ENCODE measurements around the gene BCAT1.
A peak's percentile ranks its signal among the peaks of the same experiment; 100 is the strongest.

Gene BCAT1

DNA sequence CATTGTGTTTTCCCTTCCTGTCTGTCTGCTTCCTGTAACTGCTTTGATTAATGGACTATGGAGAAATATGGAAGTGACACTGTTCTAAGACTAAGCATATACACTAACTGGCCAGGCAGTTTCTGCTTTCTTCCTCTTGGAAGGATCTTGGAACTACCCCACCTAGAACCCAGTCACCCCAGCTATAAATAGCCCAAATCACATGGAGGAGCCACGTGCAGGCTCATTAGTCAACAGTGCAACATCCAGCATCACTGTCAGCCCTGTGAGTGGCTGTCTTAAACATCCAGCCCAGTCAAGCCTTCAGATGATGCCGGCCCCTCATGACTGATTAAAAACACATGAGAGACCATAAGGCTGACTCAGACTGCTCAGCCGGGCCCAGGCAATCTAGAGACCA, 39.2 kb downstream of the BCAT1 start:
- Histone ChIP-seq H3K36me3 (ENCODE audit: control insufficient read depth in 2 of 2, insufficient read depth in 2 of 2, low read length in 2 of 2) (no peaks in the 10 kb centered on the region), H3K9ac (ENCODE audit: low read length in 2 of 2) (no peak overlapping the region), H3K4me1 (ENCODE audit: control insufficient read depth, insufficient read depth, low read length) (no peaks in the 10 kb centered on the region), H3K4me3 (ENCODE audit: low read length in 2 of 2) (no peak overlapping the region), H3K27ac (ENCODE audit: low read length) (no peak overlapping the region), H3K27me3 (ENCODE audit: control insufficient read depth in 1 of 2, insufficient read depth in 2 of 2, low read length in 2 of 2) (no peaks in the 10 kb centered on the region), H3K9me3 (ENCODE audit: control insufficient read depth in 2 of 2, low read length in 2 of 2) (no peaks in the 10 kb centered on the region)

DNA sequence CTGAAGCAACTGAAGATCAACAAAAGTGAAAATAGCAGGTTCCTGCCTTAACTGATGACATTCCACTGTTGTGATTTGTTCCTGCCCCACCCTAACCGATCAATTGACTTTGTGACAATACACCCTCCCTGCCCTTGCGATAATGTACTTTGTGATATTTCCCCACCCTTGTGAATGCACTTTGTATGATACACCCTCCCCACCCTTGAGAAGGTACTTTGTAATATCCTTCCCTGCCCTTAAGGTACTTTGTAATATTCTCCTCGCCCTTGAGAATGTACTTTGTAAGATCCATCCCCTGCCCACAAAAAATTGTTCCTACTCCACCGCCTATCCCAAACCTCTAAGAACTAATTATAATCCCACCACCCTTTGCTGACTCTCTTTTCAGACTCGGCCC, 41.4 kb downstream of the BCAT1 start:
- no peaks in the 10 kb centered on the region for H3K36me3 ChIP-seq (ENCODE audit: control insufficient read depth in 2 of 2, insufficient read depth in 2 of 2, low read length in 2 of 2)
- no peak overlapping the region for H3K9ac ChIP-seq (ENCODE audit: low read length in 2 of 2)
- H3K4me1 ChIP-seq (ENCODE audit: control insufficient read depth, insufficient read depth, low read length) = peaks cover 11% of the 10 kb centered on the region
- H3K9me3 ChIP-seq (ENCODE audit: control insufficient read depth in 2 of 2, low read length in 2 of 2) = no peaks in the 10 kb centered on the region
- H3K4me3 ChIP-seq (ENCODE audit: low read length in 2 of 2) = no peak overlapping the region
- H3K27ac ChIP-seq (ENCODE audit: low read length) = no peak overlapping the region
- H3K27me3 ChIP-seq (ENCODE audit: control insufficient read depth in 1 of 2, insufficient read depth in 2 of 2, low read length in 2 of 2) = peaks cover 8 to 17% of the 10 kb centered on the region in 2 donors

DNA sequence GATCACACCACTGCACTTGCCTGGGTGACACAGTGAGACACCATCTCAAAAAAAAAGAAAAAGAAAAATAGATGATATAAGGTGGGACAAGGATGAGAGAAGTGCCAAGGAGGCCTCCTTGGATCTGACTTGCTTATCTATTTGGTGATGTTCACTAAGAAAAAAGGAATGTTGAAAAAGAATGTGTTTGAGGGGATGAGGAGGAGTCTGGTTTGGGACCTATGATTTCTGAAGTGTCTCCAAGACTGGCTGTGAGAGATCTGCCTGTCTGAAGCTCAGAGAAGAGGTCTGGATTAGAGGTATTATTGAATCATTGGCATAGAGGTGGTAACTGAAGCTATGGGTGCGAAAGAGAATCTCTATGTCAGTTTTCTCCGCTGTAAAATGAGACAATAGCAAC, 42.8 kb downstream of the BCAT1 start:
- Histone ChIP-seq H3K36me3 (ENCODE audit: control insufficient read depth in 2 of 2, insufficient read depth in 2 of 2, low read length in 2 of 2) (no peaks in the 10 kb centered on the region), H3K27me3 (ENCODE audit: control insufficient read depth in 1 of 2, insufficient read depth in 2 of 2, low read length in 2 of 2) (peaks cover 13 to 22% of the 10 kb centered on the region in 2 donors), H3K4me1 (ENCODE audit: control insufficient read depth, insufficient read depth, low read length) (peaks cover 12% of the 10 kb centered on the region), H3K9ac (ENCODE audit: low read length in 2 of 2) (no peak overlapping the region), H3K9me3 (ENCODE audit: control insufficient read depth in 2 of 2, low read length in 2 of 2) (no peaks in the 10 kb centered on the region), H3K27ac (ENCODE audit: low read length) (no peak overlapping the region), H3K4me3 (ENCODE audit: low read length in 2 of 2) (no peak overlapping the region)

DNA sequence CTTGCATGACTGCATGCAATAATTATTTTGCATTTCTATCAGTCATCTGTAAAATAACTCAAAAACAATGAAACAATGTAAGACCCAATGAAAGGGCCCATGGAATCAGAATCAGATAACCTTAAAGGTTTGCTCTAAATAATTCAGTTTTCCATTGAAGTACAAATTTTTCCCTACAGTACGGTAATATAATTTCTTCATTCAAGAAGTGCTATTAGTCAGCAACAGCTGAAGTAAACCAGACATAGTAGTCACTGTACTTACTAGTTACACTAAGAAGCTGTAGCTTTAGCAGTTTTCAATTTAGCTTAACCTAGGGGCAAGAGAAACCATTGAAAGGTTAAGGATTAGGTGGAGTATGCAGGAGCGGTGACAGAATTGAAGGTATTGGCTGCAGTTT, 43.5 kb downstream of the BCAT1 start:
- Histone ChIP-seq H3K9me3 (ENCODE audit: control insufficient read depth in 2 of 2, low read length in 2 of 2) (no peaks in the 10 kb centered on the region), H3K27ac (ENCODE audit: low read length) (no peak overlapping the region), H3K9ac (ENCODE audit: low read length in 2 of 2) (no peak overlapping the region), H3K4me3 (ENCODE audit: low read length in 2 of 2) (no peak overlapping the region), H3K4me1 (ENCODE audit: control insufficient read depth, insufficient read depth, low read length) (peaks cover 12% of the 10 kb centered on the region), H3K36me3 (ENCODE audit: control insufficient read depth in 2 of 2, insufficient read depth in 2 of 2, low read length in 2 of 2) (no peaks in the 10 kb centered on the region), H3K27me3 (ENCODE audit: control insufficient read depth in 1 of 2, insufficient read depth in 2 of 2, low read length in 2 of 2) (peaks cover 13 to 22% of the 10 kb centered on the region in 2 donors)

DNA sequence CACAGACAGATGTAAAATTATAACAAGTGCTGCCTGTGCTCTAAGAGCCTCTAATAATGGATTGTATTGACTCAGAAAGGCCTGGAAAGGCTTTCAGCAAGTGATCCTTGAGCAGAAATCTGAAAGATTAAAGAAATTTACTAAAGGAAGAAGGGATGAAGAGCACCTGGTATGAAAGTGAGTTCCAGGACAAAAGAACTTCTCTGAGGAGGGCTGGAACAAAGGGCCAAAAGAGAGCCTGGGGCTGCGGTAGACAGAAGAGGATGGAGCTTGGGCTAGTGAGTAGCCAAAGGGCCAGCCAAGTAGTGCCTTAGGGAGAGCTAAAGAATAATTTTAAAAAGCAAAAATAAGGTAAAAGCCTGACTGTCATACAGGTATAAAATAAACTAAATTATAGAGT, 44.0 kb downstream of the BCAT1 start:
- H3K4me1 ChIP-seq (ENCODE audit: control insufficient read depth, insufficient read depth, low read length) = peaks cover 12% of the 10 kb centered on the region
- no peak overlapping the region for H3K4me3 ChIP-seq (ENCODE audit: low read length in 2 of 2)
- H3K27me3 ChIP-seq (ENCODE audit: control insufficient read depth in 1 of 2, insufficient read depth in 2 of 2, low read length in 2 of 2) = peaks cover 13 to 22% of the 10 kb centered on the region in 2 donors
- H3K9me3 ChIP-seq (ENCODE audit: control insufficient read depth in 2 of 2, low read length in 2 of 2) = no peaks in the 10 kb centered on the region
- H3K36me3 ChIP-seq (ENCODE audit: control insufficient read depth in 2 of 2, insufficient read depth in 2 of 2, low read length in 2 of 2) = no peaks in the 10 kb centered on the region
- no peak overlapping the region for H3K9ac ChIP-seq (ENCODE audit: low read length in 2 of 2)
- H3K27ac ChIP-seq (ENCODE audit: low read length) = no peak overlapping the region

DNA sequence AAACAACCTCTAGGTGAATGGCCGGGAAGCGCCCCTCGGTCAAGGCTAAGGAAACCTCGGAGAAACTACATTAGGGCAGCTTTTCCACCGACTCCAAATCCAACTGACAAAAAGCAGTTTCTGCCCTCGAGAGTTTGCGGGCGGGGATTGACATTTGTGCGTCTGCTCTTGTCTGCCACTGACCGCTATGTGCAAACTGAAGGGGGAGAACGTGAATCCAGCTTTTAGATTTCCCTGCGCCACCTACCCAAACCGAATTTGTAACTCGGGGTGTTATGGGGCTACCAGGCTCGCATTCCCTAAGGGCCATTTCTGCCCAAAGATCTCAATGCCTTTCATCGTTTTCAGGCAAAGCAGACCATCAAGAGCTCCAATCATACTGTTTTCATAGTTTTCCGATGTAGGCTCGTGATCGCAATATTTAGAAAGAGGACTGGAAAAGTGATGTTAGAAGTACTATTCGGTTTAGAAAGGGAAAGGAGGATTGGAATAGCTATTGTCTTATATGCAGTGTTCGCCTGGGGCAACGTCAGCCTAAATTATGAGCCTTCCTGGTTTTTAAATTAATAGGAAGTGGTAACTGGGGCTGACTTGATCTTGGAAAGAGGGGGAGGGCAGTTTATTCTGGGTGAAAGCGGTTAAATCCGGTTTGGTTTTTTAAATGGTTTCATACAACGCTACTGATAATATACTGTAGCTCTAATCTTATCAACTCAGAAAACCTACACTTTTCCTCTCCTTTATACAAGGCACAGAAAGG, 45.4 kb downstream of the BCAT1 start:
- peaks cover 12% of the 10 kb centered on the region for H3K4me1 ChIP-seq (ENCODE audit: control insufficient read depth, insufficient read depth, low read length)
- H3K4me3 ChIP-seq (ENCODE audit: low read length in 2 of 2) = peak overlapping the region; percentile 63 to 77
- no peaks in the 10 kb centered on the region for H3K9me3 ChIP-seq (ENCODE audit: control insufficient read depth in 2 of 2, low read length in 2 of 2)
- H3K9ac ChIP-seq (ENCODE audit: low read length in 2 of 2) = no peak overlapping the region
- H3K27me3 ChIP-seq (ENCODE audit: control insufficient read depth in 1 of 2, insufficient read depth in 2 of 2, low read length in 2 of 2) = peaks cover 13 to 22% of the 10 kb centered on the region in 2 donors
- no peaks in the 10 kb centered on the region for H3K36me3 ChIP-seq (ENCODE audit: control insufficient read depth in 2 of 2, insufficient read depth in 2 of 2, low read length in 2 of 2)
- no peak overlapping the region for H3K27ac ChIP-seq (ENCODE audit: low read length)

DNA sequence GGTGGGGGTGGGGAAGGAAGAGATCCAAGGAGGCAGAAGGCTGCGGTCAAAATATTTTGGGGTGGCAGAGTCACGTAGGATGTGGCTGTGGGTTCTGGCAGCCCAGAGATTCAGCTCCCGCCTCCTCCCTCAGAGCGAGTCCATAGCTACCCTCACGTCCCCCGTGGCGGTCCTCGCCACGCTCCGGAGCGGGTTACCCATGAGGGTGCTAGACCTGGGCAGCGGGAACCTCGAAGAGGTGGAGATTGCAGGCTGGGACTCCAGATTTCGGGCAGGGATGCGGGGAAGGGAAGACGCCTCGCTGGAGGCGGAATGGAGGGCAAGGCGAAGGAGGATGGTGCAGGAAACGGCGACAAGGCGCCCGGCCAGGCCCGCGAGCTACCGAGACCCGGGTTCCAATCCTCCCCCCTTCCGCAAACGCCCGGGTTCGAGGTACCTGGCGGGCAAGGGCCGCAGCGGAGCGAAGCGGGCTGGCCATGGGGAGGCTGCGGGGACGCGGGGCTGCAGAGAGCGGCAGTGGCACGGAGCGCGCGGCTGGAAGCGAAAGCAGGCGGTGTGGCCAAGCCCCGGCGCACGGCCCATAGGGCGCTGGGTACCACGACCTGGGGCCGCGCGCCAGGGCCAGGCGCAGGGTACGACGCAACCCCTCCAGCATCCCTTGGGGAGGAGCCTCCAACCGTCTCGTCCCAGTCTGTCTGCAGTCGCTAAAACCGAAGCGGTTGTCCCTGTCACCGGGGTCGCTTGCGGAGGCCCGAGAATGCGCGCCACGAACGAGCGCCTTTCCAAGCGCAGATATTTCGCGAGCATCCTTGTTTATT, 46.2 kb downstream of the BCAT1 start:
- peaks cover 12% of the 10 kb centered on the region for H3K4me1 ChIP-seq (ENCODE audit: control insufficient read depth, insufficient read depth, low read length)
- peak overlapping the region in 1 of 2 donors; percentile 15 for H3K9ac ChIP-seq (ENCODE audit: low read length in 2 of 2)
- H3K36me3 ChIP-seq (ENCODE audit: control insufficient read depth in 2 of 2, insufficient read depth in 2 of 2, low read length in 2 of 2) = no peaks in the 10 kb centered on the region
- H3K9me3 ChIP-seq (ENCODE audit: control insufficient read depth in 2 of 2, low read length in 2 of 2) = no peaks in the 10 kb centered on the region
- peak overlapping the region; percentile 63 to 77 for H3K4me3 ChIP-seq (ENCODE audit: low read length in 2 of 2)
- H3K27ac ChIP-seq (ENCODE audit: low read length) = no peak overlapping the region
- H3K27me3 ChIP-seq (ENCODE audit: control insufficient read depth in 1 of 2, insufficient read depth in 2 of 2, low read length in 2 of 2) = peaks cover 13 to 22% of the 10 kb centered on the region in 2 donors

DNA sequence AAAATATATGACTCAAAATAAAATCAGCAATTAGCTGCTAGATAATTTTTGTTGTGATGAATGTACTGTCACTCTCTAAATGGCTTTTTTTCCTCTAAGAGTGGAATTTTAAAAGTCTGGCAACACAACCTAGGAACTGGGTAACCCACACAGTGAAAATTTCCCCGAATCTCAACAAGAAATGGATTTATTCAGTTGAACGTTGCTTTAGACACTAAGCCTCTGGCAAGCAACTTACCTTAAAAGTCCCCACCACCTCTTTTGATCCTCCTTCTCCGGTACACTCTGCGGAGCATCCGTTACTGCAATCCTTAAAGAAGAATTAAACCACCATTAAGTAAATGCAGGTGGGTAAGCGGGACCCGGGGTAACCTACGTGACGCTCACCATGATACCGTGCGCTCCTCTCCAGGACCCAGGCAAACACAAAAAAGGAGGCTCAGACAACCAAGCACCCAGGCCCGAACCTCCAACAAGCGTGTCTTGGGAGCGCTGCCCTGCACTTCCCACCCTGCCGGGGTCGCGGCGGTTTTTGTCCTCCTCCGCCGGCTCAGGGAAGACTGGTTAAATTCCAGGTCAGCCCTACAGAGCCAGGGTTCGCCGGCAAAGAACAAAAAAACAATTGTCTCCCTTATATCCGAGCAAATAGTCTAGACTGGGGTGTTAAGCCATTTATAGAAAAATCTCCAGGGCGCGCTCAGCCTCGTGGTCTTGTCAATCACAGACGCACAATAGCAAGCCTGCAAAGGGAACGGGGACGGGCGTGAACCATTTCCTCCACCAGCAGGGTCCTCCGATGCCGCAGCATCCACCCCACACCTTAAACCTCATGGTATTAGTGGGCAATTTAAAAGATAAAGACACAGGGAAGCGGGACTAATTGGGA, 47.1 kb downstream of the BCAT1 start:
- Histone ChIP-seq H3K4me1 (ENCODE audit: control insufficient read depth, insufficient read depth, low read length) (peaks cover 12% of the 10 kb centered on the region), H3K4me3 (ENCODE audit: low read length in 2 of 2) (peak overlapping the region; percentile 63 to 77), H3K9me3 (ENCODE audit: control insufficient read depth in 2 of 2, low read length in 2 of 2) (no peaks in the 10 kb centered on the region), H3K27ac (ENCODE audit: low read length) (no peak overlapping the region), H3K9ac (ENCODE audit: low read length in 2 of 2) (no peak overlapping the region), H3K36me3 (ENCODE audit: control insufficient read depth in 2 of 2, insufficient read depth in 2 of 2, low read length in 2 of 2) (no peaks in the 10 kb centered on the region), H3K27me3 (ENCODE audit: control insufficient read depth in 1 of 2, insufficient read depth in 2 of 2, low read length in 2 of 2) (peaks cover 13 to 22% of the 10 kb centered on the region in 2 donors)

DNA sequence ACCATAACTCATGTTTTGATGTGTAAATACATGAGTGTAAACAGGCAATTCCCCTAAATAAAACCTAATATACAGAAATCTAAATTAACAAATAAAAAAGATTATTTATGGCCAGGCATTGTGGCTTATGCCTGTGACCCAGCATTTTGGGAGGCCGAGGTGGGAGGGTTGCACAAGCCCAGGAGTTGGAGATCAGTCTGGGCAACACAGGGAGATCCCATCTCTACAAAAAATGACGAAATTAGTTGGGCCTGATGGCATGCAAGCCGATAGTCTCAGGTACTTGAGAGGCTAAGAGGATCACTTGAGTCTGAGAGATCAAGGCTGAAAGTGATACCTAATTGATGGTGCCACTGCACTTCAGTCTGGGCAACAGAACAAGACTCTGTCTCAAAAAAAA, 48.7 kb downstream of the BCAT1 start:
- H3K4me3 ChIP-seq (ENCODE audit: low read length in 2 of 2) = no peak overlapping the region
- H3K27ac ChIP-seq (ENCODE audit: low read length) = no peak overlapping the region
- H3K9me3 ChIP-seq (ENCODE audit: control insufficient read depth in 2 of 2, low read length in 2 of 2) = no peaks in the 10 kb centered on the region
- H3K9ac ChIP-seq (ENCODE audit: low read length in 2 of 2) = no peak overlapping the region
- H3K27me3 ChIP-seq (ENCODE audit: control insufficient read depth in 1 of 2, insufficient read depth in 2 of 2, low read length in 2 of 2) = peaks cover 13 to 22% of the 10 kb centered on the region in 2 donors
- H3K4me1 ChIP-seq (ENCODE audit: control insufficient read depth, insufficient read depth, low read length) = peaks cover 12% of the 10 kb centered on the region
- no peaks in the 10 kb centered on the region for H3K36me3 ChIP-seq (ENCODE audit: control insufficient read depth in 2 of 2, insufficient read depth in 2 of 2, low read length in 2 of 2)

DNA sequence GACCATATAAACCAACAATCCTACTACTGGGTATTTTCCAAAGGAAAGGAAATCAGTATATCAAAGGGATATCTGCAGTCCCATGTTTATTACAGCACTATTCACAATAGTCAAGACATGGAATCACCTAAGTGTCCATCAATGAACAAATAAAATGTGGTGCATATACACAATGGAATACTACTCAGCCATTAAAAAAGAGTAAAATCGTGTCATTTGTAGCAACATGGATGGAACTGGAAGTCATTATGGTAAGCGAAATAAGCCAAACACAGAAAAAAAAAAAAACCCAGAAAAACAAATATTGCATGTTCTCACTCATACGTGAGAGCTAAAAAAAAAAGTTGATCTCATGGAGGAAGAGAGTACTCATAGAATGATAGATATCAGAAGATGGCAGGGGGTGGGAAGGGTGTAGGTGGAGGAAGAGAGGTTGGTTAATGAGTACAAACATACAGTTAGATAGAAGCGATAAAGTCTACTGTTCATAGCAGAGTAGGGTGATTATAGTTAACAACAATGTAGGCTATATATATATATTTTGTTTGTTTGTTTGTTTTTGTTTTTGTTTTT, 49.3 kb downstream of the BCAT1 start:
- Histone ChIP-seq H3K4me1 (ENCODE audit: control insufficient read depth, insufficient read depth, low read length) (peaks cover 12% of the 10 kb centered on the region), H3K9ac (ENCODE audit: low read length in 2 of 2) (no peak overlapping the region), H3K9me3 (ENCODE audit: control insufficient read depth in 2 of 2, low read length in 2 of 2) (no peaks in the 10 kb centered on the region), H3K36me3 (ENCODE audit: control insufficient read depth in 2 of 2, insufficient read depth in 2 of 2, low read length in 2 of 2) (no peaks in the 10 kb centered on the region), H3K27ac (ENCODE audit: low read length) (no peak overlapping the region), H3K27me3 (ENCODE audit: control insufficient read depth in 1 of 2, insufficient read depth in 2 of 2, low read length in 2 of 2) (peaks cover 13 to 22% of the 10 kb centered on the region in 2 donors), H3K4me3 (ENCODE audit: low read length in 2 of 2) (no peak overlapping the region)

Measured in stomach smooth muscle (tissue), 2 donors.